Keratinocyte (primary cell): Measurements from ENCODE around the gene PRKD3. TPM values are rescaled to one million over a fixed set of nuclear protein-coding genes. Genes with fewer than 3 reads are reported as not detected.

Experiments
- DNase-seq: peaks from one replicate; pipeline ENCODE4 v3.0.0-alpha.2; 2011; ENCODE audit warnings: low read depth, missing footprints, low spot score
- FAIRE-seq: peaks from 2 replicates; lab custom pipeline; 2011; peaks lifted over from hg19 to GRCh38; lab: Jason Lieb, UNC
- H2AFZ ChIP-seq: 2 replicates; pipeline ENCODE4 v1.6.0; 2012; ENCODE audit warnings: low read length, control low read depth, inconsistent platforms; ENCODE audit not compliant: control insufficient read depth
- H3K27ac ChIP-seq: 2 replicates; pipeline ENCODE4 v1.5.1; 2011; ENCODE audit warnings: low read length; ENCODE audit not compliant: control insufficient read depth, insufficient read depth
- H3K27me3 ChIP-seq: 3 replicates; pipeline ENCODE4 v1.6.0; 2011; ENCODE audit warnings: low read length; ENCODE audit not compliant: control insufficient read depth, insufficient read depth; ENCODE audit errors: extremely low read depth
- H3K36me3 ChIP-seq, 2 experiments: 2 replicates in 1 of 2; 3 replicates in 1 of 2; pipeline ENCODE4 v1.5.1; 2011; ENCODE audit warnings: low read length in 2 of 2, mild to moderate bottlenecking in 1 of 2; ENCODE audit not compliant: control insufficient read depth in 2 of 2, insufficient read depth in 2 of 2; ENCODE audit errors: extremely low read depth in 1 of 2
- H3K4me1 ChIP-seq: 3 replicates; pipeline ENCODE4 v1.5.1; 2011; ENCODE audit warnings: low read length; ENCODE audit not compliant: control insufficient read depth, insufficient read depth; ENCODE audit errors: extremely low read depth
- H3K4me2 ChIP-seq: 3 replicates; pipeline ENCODE4 v1.6.0; 2011; ENCODE audit warnings: low read depth, low read length; ENCODE audit not compliant: control insufficient read depth, insufficient read depth; ENCODE audit errors: extremely low read depth
- H3K4me3 ChIP-seq, 3 experiments: fragments of 200-600 bp in 1 of 3; sonication (generic) in 1 of 3; 2 replicates in 2 of 3; 3 replicates in 1 of 3; pipeline ENCODE4 v1.5.1; 2011 to 2016; ENCODE audit warnings: low read length in 3 of 3, mild to moderate bottlenecking in 3 of 3, control low read depth in 2 of 3, inconsistent platforms in 1 of 3, low read depth in 1 of 3, mixed read lengths in 1 of 3, mixed run types in 1 of 3, moderate library complexity in 1 of 3; ENCODE audit not compliant: control insufficient read depth in 2 of 3, insufficient read depth in 2 of 3; ENCODE audit errors: extremely low read depth in 1 of 3
- H3K79me2 ChIP-seq: 2 replicates; pipeline ENCODE4 v1.6.0; 2012; ENCODE audit warnings: low read length; ENCODE audit not compliant: control insufficient read depth, insufficient read depth
- H3K9ac ChIP-seq: 3 replicates; pipeline ENCODE4 v1.6.0; 2011; ENCODE audit warnings: low read length; ENCODE audit not compliant: control insufficient read depth, insufficient read depth; ENCODE audit errors: extremely low read depth
- H3K9me1 ChIP-seq: 3 replicates; pipeline ENCODE4 v1.6.0; 2011; ENCODE audit warnings: low read length; ENCODE audit not compliant: control insufficient read depth, insufficient read depth; ENCODE audit errors: extremely low read depth
- H3K9me3 ChIP-seq: 2 replicates; pipeline ENCODE4 v1.5.1; 2012; ENCODE audit warnings: low read depth, low read length; ENCODE audit not compliant: control insufficient read depth
- H4K20me1 ChIP-seq: 3 replicates; pipeline ENCODE4 v1.6.0; 2011; ENCODE audit warnings: low read length; ENCODE audit not compliant: control insufficient read depth, insufficient read depth; ENCODE audit errors: extremely low read depth
- CTCF ChIP-seq, 3 experiments: IDR thresholded peaks in 1 of 3; conservative IDR thresholded peaks in 1 of 3; optimal IDR thresholded peaks in 1 of 3; 2 replicates in 2 of 3; 3 replicates in 1 of 3; pipeline versions ENCODE3 to v1.5.1; 2011; ENCODE audit warnings: low read length in 3 of 3, mild to moderate bottlenecking in 3 of 3, moderate library complexity in 2 of 3, control low read depth in 1 of 3, inconsistent platforms in 1 of 3; ENCODE audit not compliant: insufficient read depth in 2 of 3; ENCODE audit errors: extremely low read depth in 1 of 3
- EZH2 ChIP-seq: IDR thresholded peaks from one replicate; pipeline ENCODE4 v1.6.1; 2012; ENCODE audit warnings: inconsistent platforms, mild to moderate bottlenecking, low read length, moderate library complexity
- dilution Hi-C: fragments of 300-500 bp; cut with MboI; formaldehyde crosslinking; loops from one replicate; pipeline ENCODE4 v1.7.0; 2020; ENCODE audit warnings: low sequenced_read_pairs; ENCODE audit not compliant: extremely low pct_ligation_motif_present
- polyA plus RNA-seq, 5 experiments: library from polyadenylated mRNA; depleted of rRNA in 3 of 5; stranded (reverse) in 3 of 5; stranded (forward) in 1 of 5; unstranded in 1 of 5; fragments of >200 nt; gene quantifications; 1 replicate in 1 of 5; 2 replicates in 3 of 5; 3 replicates in 1 of 5; pipeline versions ENCODE4 v1.2.1 to v1.2.3, GENCODE V29; 2011 to 2012; ENCODE audit warnings: missing spikeins in 2 of 5, low read depth in 1 of 5, low replicate concordance in 1 of 5
- small RNA-seq, 3 experiments: library from RNA; depleted of rRNA; stranded (forward); fragments of <200 nt; gene quantifications; one replicate each; pipeline ENCODE3, GENCODE V24; 2012; ENCODE audit warnings: low read depth in 3 of 3, low replicate concordance in 1 of 3; ENCODE audit not compliant: insufficient read length in 3 of 3

The PRKD3 gene
- polyA plus RNA-seq, 1 donor (not counting 4 experiments of a cell fraction or from before 2014, with no cell fraction given): 25.4 TPM

GRCh38 chr2:37276291-37276690 lies 48.3 kb downstream of the PRKD3 start:
- dilution Hi-C loops: no loop called here
- DNase-seq (no peak), FAIRE-seq (no peak)
- H3K9me1 ChIP-seq: no peaks in the 10 kb centered on the region
- no peaks in the 10 kb centered on the region for H3K79me2 ChIP-seq
- peaks cover 4 to 6% of the 10 kb centered on the region in 2 experiments for H3K36me3 ChIP-seq
- no peak overlapping the region for H3K27ac ChIP-seq
- TF ChIP-seq CTCF (optimal IDR thresholded peaks at IDR 0.05 in 1 of 3, IDR thresholded peaks at IDR 0.05 in 1 of 3, conservative IDR thresholded peaks at IDR 0.05 in 1 of 3; ENCODE audit: extremely low read depth in 1 of 3, insufficient read depth in 2 of 3, low read length in 3 of 3) (no peak), EZH2 (no peak)
- no peak overlapping the region for H3K9ac ChIP-seq
- no peaks in the 10 kb centered on the region for H4K20me1 ChIP-seq
- no peaks in the 10 kb centered on the region for H3K27me3 ChIP-seq
- H3K9me3 ChIP-seq: no peaks in the 10 kb centered on the region
- no peaks in the 10 kb centered on the region for H3K4me1 ChIP-seq
- H2AFZ ChIP-seq: no peak overlapping the region
- H3K4me3 ChIP-seq: no peak overlapping the region
- H3K4me2 ChIP-seq: no peak overlapping the region

Small RNA genes lying within 50 kb of the gene (small RNA-seq; reads per million reads assigned to genes)
- gene RNU6-939P: 0 reads per million in 3 experiments

Other genes starting within 250 kb of the PRKD3 start
- gene HEATR5B, start 240.5 kb downstream of the PRKD3 start, polyA plus RNA-seq: 12.4 to 21.1 TPM (median 20.0 TPM) in 3 replicates
- 2.5 to 4.9 TPM (median 3.1 TPM) in 3 replicates for gene GPATCH11, start 240.3 kb downstream of the PRKD3 start, polyA plus RNA-seq
- 27.6 to 54.6 TPM (median 38.2 TPM) in 3 replicates for gene EIF2AK2, start 167.9 kb downstream of the PRKD3 start, polyA plus RNA-seq
- not detected in 3 replicates for gene SULT6B1, start 136.2 kb downstream of the PRKD3 start, polyA plus RNA-seq
- 32.8 to 42.9 TPM (median 36.3 TPM) in 3 replicates for gene CEBPZOS, start 128.3 kb downstream of the PRKD3 start, polyA plus RNA-seq
- 16.8 to 33.8 TPM (median 16.9 TPM) in 3 replicates for gene CEBPZ, start 93.2 kb downstream of the PRKD3 start, polyA plus RNA-seq
- 11.5 to 27.7 TPM (median 20.8 TPM) in 3 replicates for gene NDUFAF7, start 93.2 kb downstream of the PRKD3 start, polyA plus RNA-seq
- gene QPCT, start 19.8 kb upstream of the PRKD3 start, polyA plus RNA-seq: 11.6 to 26.2 TPM (median 11.7 TPM) in 3 replicates